GM23338 (cell line): Measurements from ENCODE around the gene THRA. TPM values are rescaled to one million over a fixed set of nuclear protein-coding genes. Genes with fewer than 3 reads are reported as not detected.

ENCODE experiments used
- ATAC-seq: fragments of 200-7000 bp; cut with Tn5 transposase; 3 replicates; pipeline ENCODE4 v1.9.1; 2020
- DNase-seq: peaks from one replicate; pipeline ENCODE4 v3.0.0-alpha.2; 2015; ENCODE audit warnings: low spot score
- H2AFZ ChIP-seq: fragments of 200-600 bp; sonication (generic); 2 replicates; pipeline ENCODE4 v1.8.0; 2016; ENCODE audit warnings: antibody characterized with exemption, mild to moderate bottlenecking, moderate library complexity
- H3F3A ChIP-seq: fragments of 200-600 bp; sonication (generic); replicated peaks from 2 replicates; pipeline ENCODE4 v1.8.0; 2017; ENCODE audit warnings: antibody characterized with exemption, mixed run types, low read depth
- H3K27ac ChIP-seq: fragments of 200-600 bp; sonication (generic); 2 replicates; pipeline ENCODE4 v1.6.1; 2016; ENCODE audit warnings: low read depth
- H3K27me3 ChIP-seq: fragments of 200-600 bp; sonication (generic); 2 replicates; pipeline ENCODE4 v1.8.0; 2016; ENCODE audit warnings: mild to moderate bottlenecking, mixed run types, moderate library complexity; ENCODE audit not compliant: insufficient read depth
- H3K36me3 ChIP-seq: fragments of 200-600 bp; sonication (generic); 2 replicates; pipeline ENCODE4 v1.8.0; 2016; ENCODE audit warnings: mild to moderate bottlenecking; ENCODE audit not compliant: insufficient read depth
- H3K4me1 ChIP-seq: fragments of 200-600 bp; sonication (generic); 2 replicates; pipeline ENCODE4 v1.8.0; 2016; ENCODE audit warnings: mild to moderate bottlenecking, moderate library complexity; ENCODE audit not compliant: insufficient read depth
- H3K4me2 ChIP-seq: fragments of 200-600 bp; sonication (generic); 2 replicates; pipeline ENCODE4 v1.7.1; 2017; ENCODE audit warnings: mixed run types
- H3K4me3 ChIP-seq: fragments of 200-600 bp; sonication (generic); 2 replicates; pipeline ENCODE4 v1.6.1; 2016; ENCODE audit warnings: mixed run types
- H3K79me2 ChIP-seq: fragments of 200-600 bp; sonication (generic); replicated peaks from 2 replicates; pipeline ENCODE4 v1.8.0; 2017; ENCODE audit warnings: mild to moderate bottlenecking; ENCODE audit not compliant: insufficient read depth
- H3K9me2 ChIP-seq: fragments of 200-600 bp; sonication (generic); 2 replicates; pipeline ENCODE4 v1.8.0; 2017; ENCODE audit not compliant: insufficient read depth
- H4K20me1 ChIP-seq: fragments of 200-600 bp; sonication (generic); replicated peaks from 2 replicates; pipeline ENCODE4 v1.8.0; 2017; ENCODE audit warnings: mild to moderate bottlenecking; ENCODE audit not compliant: insufficient read depth
- H3K27ac Mint-ChIP-seq: 2 replicates; pipeline ENCODE4 v1.8.0; 2020; ENCODE audit warnings: inconsistent platforms, mild to moderate bottlenecking, moderate library complexity, mixed read lengths
- H3K27me3 Mint-ChIP-seq: 3 replicates; pipeline ENCODE4 v1.8.0; 2022; ENCODE audit warnings: low read depth, mild to moderate bottlenecking, moderate library complexity, mixed read lengths, inconsistent platforms; ENCODE audit not compliant: insufficient read depth, poor library complexity
- H3K36me3 Mint-ChIP-seq: 3 replicates; pipeline ENCODE4 v1.8.0; 2021; ENCODE audit warnings: low read depth, mild to moderate bottlenecking, inconsistent platforms, moderate library complexity, mixed read lengths
- H3K4me1 Mint-ChIP-seq: 3 replicates; pipeline ENCODE4 v1.8.0; 2020; ENCODE audit warnings: mild to moderate bottlenecking, inconsistent platforms, mixed read lengths
- H3K4me3 Mint-ChIP-seq: 3 replicates; pipeline ENCODE4 v1.8.0; 2021; ENCODE audit warnings: moderate library complexity, mild to moderate bottlenecking, inconsistent platforms, mixed read lengths
- H3K9me3 Mint-ChIP-seq: 3 replicates; pipeline ENCODE4 v1.8.0; 2020; ENCODE audit warnings: moderate library complexity, mild to moderate bottlenecking, inconsistent platforms, mixed read lengths
- EZH2 ChIP-seq: fragments of 200-600 bp; sonication (generic); IDR thresholded peaks from one replicate; pipeline ENCODE4 v1.8.0; 2017; ENCODE audit warnings: antibody characterized with exemption, mild to moderate bottlenecking, low read depth; ENCODE audit not compliant: unreplicated experiment
- EZH2phosphoT487 ChIP-seq: fragments of 200-600 bp; sonication (generic); IDR thresholded peaks from one replicate; pipeline ENCODE4 v1.8.1; 2018; ENCODE audit warnings: antibody characterized with exemption; ENCODE audit not compliant: unreplicated experiment
- JUNB ChIP-seq: IDR thresholded peaks from one replicate; pipeline ENCODE4 v1.6.1; 2016; ENCODE audit warnings: antibody characterized with exemption; ENCODE audit not compliant: unreplicated experiment
- NANOG ChIP-seq: IDR thresholded peaks from 2 replicates; pipeline ENCODE4 v1.6.1; 2016; ENCODE audit warnings: antibody characterized with exemption, borderline replicate concordance
- POLR2AphosphoS5 ChIP-seq: IDR thresholded peaks from 2 replicates; pipeline ENCODE4 v1.6.1; 2016; ENCODE audit warnings: antibody characterized with exemption, low read depth
- ZNF114 ChIP-seq: fragments of 250-450 bp; sonication (Bioruptor Pico); IDR thresholded peaks from 2 replicates; pipeline ENCODE4 v1.5.0; 2020; ENCODE audit warnings: mild to moderate bottlenecking, moderate library complexity
- ZNF331 ChIP-seq: fragments of 250-450 bp; sonication (Bioruptor Pico); IDR thresholded peaks from 2 replicates; pipeline ENCODE4 v1.5.0; 2020; ENCODE audit warnings: low read depth, mild to moderate bottlenecking, moderate library complexity
- polyA plus RNA-seq: library from polyadenylated mRNA; unstranded; fragments of >200 nt; fragmentation: Nextera tagmentation; extraction: Ambion mirVana; gene quantifications from 2 replicates; pipeline ENCODE4 v1.2.1, GENCODE V29; 2016
- total RNA-seq: library from RNA; depleted of rRNA; stranded (reverse); fragments of >200 nt; shearing (Covaris generic); gene quantifications from 2 replicates; pipeline ENCODE4 v1.2.3, GENCODE V29; 2014
- TF ChIP-seq, protein P1 (sequence below): IDR thresholded peaks from 2 replicates; pipeline ENCODE4 v1.6.1; 2016; ENCODE audit warnings: antibody characterized with exemption
- TF ChIP-seq, protein P2 (sequence below): IDR thresholded peaks from one replicate; pipeline ENCODE4 v1.6.1; 2018; ENCODE audit warnings: antibody characterized with exemption; ENCODE audit not compliant: unreplicated experiment
- TF ChIP-seq, protein P3 (sequence below), 2 experiments: fragments of 200-600 bp in 1 of 2; sonication (generic) in 1 of 2; conservative IDR thresholded peaks; 2 replicates each; pipeline versions ENCODE4 v1.5.1 to v1.6.1; 2016 to 2017; ENCODE audit warnings: antibody characterized with exemption in 2 of 2, low read depth in 2 of 2, mild to moderate bottlenecking in 2 of 2, moderate library complexity in 1 of 2

Gene THRA
- total and polyA plus RNA-seq, 2 experiments from 2014 or later: 3.4 to 10.5 TPM

DNA sequence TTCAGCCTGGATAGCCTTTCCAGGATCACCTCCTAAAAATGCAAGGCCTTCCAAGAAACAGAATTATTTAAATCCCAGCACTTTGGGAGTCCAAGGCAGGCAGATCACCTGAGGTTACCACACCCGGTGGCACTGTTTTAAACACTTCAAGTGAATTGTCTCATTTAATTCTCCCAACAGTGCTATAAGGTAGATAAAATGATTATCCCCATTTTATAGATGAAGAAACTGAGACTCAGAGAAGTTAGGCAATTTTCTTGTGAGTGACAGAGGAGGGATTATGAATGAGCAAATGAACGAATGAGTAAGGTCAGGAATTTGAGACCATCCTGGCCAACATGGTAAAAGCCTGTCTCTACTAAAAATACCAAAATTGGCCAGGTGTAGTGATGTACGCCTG lies 16.8 kb downstream of the THRA start:
- H3K36me3 Mint-ChIP-seq: peaks cover 1% of the 10 kb centered on the region; the same call in 1 of the 3 replicates
- no peak for TF ChIP-seq EZH2
- no peak for TF ChIP-seq POLR2AphosphoS5
- TF ChIP-seq, protein P1, sequence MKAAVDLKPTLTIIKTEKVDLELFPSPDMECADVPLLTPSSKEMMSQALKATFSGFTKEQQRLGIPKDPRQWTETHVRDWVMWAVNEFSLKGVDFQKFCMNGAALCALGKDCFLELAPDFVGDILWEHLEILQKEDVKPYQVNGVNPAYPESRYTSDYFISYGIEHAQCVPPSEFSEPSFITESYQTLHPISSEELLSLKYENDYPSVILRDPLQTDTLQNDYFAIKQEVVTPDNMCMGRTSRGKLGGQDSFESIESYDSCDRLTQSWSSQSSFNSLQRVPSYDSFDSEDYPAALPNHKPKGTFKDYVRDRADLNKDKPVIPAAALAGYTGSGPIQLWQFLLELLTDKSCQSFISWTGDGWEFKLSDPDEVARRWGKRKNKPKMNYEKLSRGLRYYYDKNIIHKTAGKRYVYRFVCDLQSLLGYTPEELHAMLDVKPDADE: no peak
- no peak for TF ChIP-seq ZNF114 (CRISPR knock-in tag)
- TF ChIP-seq ZNF331 (CRISPR knock-in tag): no peak
- TF ChIP-seq NANOG: no peak
- TF ChIP-seq, protein P2, sequence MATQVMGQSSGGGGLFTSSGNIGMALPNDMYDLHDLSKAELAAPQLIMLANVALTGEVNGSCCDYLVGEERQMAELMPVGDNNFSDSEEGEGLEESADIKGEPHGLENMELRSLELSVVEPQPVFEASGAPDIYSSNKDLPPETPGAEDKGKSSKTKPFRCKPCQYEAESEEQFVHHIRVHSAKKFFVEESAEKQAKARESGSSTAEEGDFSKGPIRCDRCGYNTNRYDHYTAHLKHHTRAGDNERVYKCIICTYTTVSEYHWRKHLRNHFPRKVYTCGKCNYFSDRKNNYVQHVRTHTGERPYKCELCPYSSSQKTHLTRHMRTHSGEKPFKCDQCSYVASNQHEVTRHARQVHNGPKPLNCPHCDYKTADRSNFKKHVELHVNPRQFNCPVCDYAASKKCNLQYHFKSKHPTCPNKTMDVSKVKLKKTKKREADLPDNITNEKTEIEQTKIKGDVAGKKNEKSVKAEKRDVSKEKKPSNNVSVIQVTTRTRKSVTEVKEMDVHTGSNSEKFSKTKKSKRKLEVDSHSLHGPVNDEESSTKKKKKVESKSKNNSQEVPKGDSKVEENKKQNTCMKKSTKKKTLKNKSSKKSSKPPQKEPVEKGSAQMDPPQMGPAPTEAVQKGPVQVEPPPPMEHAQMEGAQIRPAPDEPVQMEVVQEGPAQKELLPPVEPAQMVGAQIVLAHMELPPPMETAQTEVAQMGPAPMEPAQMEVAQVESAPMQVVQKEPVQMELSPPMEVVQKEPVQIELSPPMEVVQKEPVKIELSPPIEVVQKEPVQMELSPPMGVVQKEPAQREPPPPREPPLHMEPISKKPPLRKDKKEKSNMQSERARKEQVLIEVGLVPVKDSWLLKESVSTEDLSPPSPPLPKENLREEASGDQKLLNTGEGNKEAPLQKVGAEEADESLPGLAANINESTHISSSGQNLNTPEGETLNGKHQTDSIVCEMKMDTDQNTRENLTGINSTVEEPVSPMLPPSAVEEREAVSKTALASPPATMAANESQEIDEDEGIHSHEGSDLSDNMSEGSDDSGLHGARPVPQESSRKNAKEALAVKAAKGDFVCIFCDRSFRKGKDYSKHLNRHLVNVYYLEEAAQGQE: no peak
- TF ChIP-seq EZH2phosphoT487: no peak
- TF ChIP-seq JUNB: no peak
- TF ChIP-seq, protein P3, sequence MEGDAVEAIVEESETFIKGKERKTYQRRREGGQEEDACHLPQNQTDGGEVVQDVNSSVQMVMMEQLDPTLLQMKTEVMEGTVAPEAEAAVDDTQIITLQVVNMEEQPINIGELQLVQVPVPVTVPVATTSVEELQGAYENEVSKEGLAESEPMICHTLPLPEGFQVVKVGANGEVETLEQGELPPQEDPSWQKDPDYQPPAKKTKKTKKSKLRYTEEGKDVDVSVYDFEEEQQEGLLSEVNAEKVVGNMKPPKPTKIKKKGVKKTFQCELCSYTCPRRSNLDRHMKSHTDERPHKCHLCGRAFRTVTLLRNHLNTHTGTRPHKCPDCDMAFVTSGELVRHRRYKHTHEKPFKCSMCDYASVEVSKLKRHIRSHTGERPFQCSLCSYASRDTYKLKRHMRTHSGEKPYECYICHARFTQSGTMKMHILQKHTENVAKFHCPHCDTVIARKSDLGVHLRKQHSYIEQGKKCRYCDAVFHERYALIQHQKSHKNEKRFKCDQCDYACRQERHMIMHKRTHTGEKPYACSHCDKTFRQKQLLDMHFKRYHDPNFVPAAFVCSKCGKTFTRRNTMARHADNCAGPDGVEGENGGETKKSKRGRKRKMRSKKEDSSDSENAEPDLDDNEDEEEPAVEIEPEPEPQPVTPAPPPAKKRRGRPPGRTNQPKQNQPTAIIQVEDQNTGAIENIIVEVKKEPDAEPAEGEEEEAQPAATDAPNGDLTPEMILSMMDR (conservative IDR thresholded peaks at IDR 0.05; ENCODE audit: low read depth in 2 of 2): no peak
- no peak overlapping the region for H2AFZ ChIP-seq
- H3K4me2 ChIP-seq: no peak overlapping the region
- H3K27ac Mint-ChIP-seq: no peak overlapping the region
- no peaks in the 10 kb centered on the region for H3F3A ChIP-seq
- no peak overlapping the region for H3K27ac ChIP-seq
- H3K4me3 Mint-ChIP-seq: no peak overlapping the region
- ATAC-seq (no peak), DNase-seq (no peak)
- no peaks in the 10 kb centered on the region for H3K27me3 ChIP-seq
- H3K4me1 ChIP-seq: peaks cover 13% of the 10 kb centered on the region
- H3K36me3 ChIP-seq: no peaks in the 10 kb centered on the region
- H3K4me3 ChIP-seq: no peak overlapping the region
- H3K9me3 Mint-ChIP-seq: no peaks in the 10 kb centered on the region
- peaks cover 13% of the 10 kb centered on the region for H3K27me3 Mint-ChIP-seq
- H3K4me1 Mint-ChIP-seq: peaks cover 23% of the 10 kb centered on the region
- no peaks in the 10 kb centered on the region for H4K20me1 ChIP-seq
- H3K9me2 ChIP-seq: no peaks in the 10 kb centered on the region
- no peaks in the 10 kb centered on the region for H3K79me2 ChIP-seq
